ENCODE results near the gene KLK10. TPM values are rescaled to one million over a fixed set of nuclear protein-coding genes. Genes with fewer than 3 reads are reported as not detected.

Gene KLK10
- total RNA-seq, 4 donors from 2014 or later = 1.0 TPM; not detected in 3

DNA sequence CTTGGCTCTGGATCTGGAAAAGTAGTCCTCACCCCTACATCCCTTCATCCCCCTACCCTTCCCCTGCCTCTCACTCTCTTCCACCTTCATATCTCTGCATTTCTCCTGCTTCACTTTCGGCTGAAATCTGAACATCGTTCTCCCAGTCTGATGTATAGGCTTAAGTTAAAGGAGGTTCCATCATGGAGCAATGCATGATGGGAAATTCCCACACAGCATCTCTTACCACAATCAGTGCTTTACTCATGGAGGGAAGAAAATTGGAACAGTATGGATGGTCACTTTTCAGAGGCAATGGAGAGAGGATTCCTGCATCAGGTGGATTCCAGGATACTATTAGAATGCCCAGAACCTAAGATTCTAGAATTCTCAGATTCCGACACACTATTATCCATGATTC, 12.0 kb downstream of the KLK10 start:
- TF ChIP-seq, protein P1, sequence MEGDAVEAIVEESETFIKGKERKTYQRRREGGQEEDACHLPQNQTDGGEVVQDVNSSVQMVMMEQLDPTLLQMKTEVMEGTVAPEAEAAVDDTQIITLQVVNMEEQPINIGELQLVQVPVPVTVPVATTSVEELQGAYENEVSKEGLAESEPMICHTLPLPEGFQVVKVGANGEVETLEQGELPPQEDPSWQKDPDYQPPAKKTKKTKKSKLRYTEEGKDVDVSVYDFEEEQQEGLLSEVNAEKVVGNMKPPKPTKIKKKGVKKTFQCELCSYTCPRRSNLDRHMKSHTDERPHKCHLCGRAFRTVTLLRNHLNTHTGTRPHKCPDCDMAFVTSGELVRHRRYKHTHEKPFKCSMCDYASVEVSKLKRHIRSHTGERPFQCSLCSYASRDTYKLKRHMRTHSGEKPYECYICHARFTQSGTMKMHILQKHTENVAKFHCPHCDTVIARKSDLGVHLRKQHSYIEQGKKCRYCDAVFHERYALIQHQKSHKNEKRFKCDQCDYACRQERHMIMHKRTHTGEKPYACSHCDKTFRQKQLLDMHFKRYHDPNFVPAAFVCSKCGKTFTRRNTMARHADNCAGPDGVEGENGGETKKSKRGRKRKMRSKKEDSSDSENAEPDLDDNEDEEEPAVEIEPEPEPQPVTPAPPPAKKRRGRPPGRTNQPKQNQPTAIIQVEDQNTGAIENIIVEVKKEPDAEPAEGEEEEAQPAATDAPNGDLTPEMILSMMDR (IDR thresholded peaks at IDR 0.05; ENCODE audit: low read depth) = no peak

DNA sequence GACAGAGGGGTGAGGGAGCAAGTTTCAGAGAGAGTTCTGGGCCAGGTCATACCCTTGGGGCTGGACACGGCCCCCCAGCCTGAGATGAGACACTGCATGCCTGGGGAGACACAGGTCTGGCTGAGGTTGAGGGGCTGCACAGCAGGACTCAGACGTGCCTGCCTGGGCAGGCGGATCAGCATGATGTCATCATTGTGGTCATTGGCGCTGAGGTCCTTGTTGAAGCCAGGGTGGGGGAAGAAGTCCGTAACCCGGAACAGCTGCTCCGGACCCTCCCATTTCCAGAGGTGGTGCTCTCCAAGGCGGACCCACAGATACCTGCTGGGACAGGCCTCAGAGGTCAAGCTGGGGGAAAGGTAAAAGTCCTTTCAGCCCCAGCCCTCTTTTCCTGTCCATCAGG, 13.1 kb downstream of the KLK10 start:
- TF ChIP-seq, protein P1 (IDR thresholded peaks at IDR 0.05; ENCODE audit: low read depth) = no peak

DNA sequence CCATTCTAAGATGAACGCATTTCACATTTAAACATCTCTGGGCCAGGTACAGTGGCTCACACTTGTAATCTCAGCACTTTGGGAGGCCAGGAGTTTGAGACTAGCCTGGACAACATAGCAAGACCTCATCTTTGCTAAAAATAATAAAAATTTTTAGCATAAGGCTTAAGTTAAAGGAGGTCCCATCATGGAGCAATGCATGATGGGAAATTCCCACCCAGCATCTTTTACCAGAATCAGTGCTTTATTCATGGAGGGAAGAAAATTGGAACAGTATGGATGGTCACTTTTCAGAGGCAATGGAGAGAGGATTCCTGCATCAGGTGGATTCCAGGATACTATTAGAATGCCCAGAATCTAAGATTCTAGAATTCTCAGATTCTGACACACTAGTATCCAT, 14.3 kb downstream of the KLK10 start:
- TF ChIP-seq, protein P1 (IDR thresholded peaks at IDR 0.05; ENCODE audit: low read depth) = no peak

DNA sequence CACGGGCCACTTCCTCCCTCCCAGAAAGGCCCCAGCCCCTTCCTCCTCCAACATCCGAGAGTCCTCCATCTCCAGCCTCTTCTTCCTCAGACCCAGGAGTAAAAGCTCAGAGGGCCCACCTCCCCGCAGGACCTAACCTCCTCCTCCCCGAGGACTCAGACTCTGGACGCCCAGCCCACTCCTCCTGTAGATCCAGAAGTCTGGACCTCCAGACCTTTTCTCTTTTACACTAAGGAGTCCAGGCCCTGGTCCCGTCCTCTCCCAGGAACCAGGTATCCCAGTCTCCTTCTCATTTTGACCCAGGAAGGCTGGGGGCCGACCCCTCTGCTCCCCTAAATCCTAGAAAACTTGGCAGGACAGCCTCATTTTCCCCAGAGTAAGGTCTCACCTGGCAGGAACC, 16.2 kb downstream of the KLK10 start:
- TF ChIP-seq, protein P1 (IDR thresholded peaks at IDR 0.05; ENCODE audit: low read depth) = no peak

DNA sequence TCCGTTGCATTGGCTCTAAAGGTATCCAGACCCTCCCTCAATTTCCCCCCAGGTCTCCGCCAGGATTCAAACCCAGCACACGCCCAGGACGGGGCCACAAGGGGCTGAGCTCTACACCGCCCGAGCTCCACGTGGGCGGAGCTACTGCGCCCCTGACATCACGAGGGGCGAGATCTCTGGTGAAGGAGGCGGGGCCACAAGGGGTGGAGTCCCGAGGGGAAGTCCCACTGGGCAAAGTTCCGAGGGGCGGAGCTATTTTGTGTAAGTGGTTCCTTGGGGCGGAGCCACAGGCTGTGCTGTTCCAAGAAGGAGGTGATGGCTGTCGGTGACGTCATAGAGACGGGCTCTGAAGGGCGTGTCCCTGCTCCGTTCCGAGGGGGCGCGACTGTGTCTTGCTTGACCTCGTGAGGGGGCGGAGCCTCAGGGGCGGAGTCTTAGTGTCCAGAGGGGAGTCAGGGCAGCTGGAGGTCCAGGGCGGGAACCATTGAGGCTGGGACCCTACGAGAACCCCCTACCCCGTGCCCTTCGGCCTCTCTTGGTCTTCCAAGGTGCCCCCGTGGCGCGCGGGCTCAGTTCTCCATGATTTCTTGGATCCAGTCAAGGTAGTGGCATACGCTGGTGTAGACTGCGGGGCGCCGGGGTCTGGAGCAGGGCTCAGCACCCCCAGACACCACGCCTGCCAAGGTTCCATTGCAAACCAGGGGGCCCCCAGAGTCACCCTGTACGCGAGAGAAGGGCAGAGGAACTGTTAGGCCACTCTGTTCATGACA, 16.8 kb downstream of the KLK10 start:
- TF ChIP-seq, protein P1 (IDR thresholded peaks at IDR 0.05; ENCODE audit: low read depth) = no peak

DNA sequence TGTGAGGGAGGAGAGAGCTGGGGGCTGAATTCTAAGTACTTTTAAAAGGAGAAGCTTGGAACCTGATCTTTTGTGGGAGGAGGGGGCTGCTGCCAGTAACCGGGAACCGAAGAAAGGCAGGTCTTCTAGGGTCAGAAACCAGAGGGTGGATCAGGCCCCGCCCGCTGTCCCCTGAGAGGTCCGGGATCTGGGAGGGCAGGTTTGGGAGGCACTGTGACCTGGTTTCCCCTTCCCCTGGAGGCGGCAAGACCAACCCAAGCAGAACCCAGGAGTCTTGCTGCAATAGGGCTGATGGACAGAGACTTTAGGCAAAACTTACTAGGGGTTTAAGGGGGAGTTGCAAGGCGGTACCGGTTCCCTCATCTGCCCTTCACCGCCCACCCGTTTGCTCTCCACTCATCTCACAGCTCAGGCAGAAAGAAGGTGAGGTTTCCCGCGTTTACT, 17.4 kb downstream of the KLK10 start:
- TF ChIP-seq, protein P1 (IDR thresholded peaks at IDR 0.05; ENCODE audit: low read depth) = no peak

DNA sequence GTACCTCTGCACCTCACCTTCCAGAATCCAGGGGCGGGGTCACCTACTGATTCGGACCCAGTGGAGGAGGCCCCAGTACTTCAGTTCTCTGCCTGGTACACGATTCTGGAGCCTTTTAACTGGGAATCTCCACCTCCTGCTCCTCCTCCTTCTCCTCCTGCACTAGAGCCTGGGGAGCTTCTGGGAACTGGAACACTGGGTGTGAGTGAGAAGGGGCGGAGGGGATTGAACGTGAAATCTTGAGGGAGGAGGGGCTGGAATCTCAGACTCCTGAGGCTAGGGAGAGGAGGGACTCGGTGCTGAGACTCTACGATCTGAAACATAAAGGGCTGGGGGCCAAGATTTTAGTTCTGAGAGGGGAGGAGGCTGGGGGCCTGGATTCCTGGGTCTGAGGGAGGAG, 18.0 kb downstream of the KLK10 start, which contains the start of gene KLK8:
KLK8 (minus strand) TSS at position 90 of the 400 bp plus-strand sequence. CDS start 437 bp downstream, outside the sequence.
- TF ChIP-seq, protein P1 (IDR thresholded peaks at IDR 0.05; ENCODE audit: low read depth) = no peak

Data from subcutaneous adipose tissue (tissue), 4 donors.